ENCODE data around the gene TRPT1. TPM values are rescaled to one million over a fixed set of nuclear protein-coding genes. Genes with fewer than 3 reads are reported as not detected.
A peak's percentile ranks its signal among the peaks of the same experiment; 100 is the strongest.

The TRPT1 gene
- total and polyA plus RNA-seq, 9 of the 15 experiments (the other 6 are each of a cell fraction or from before 2014, with no cell fraction given): 4.6 to 41.7 (median 23.1) TPM

DNA sequence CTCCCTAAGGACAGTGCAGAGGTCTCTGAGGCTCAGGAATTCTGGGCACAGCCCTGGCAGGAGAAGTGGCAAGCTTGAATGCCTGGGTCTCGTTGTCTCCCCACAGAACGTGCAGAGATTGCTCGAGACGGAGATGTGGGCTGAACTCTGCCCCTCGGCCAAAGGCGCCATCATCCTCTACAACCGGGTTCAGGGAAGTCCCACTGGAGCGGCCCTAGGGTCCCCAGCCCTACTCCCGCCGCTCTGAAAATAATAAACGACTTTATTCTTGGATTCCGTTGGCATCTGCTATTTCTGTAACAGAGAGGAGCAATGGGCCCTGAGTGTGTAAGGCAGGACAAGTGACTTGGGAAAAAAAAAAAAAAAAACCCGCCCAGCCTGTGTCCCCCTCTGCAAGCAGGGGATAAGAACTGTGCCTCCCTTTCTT, 3.8 kb upstream of the TRPT1 start (continued):
- TF ChIP-seq TCF3 (CRISPR knock-in tag; IDR thresholded peaks at IDR 0.05): peak; percentile 21; the same call in 1 of the 2 replicates
- no peak for TF ChIP-seq GABPB1 (CRISPR knock-in tag; IDR thresholded peaks at IDR 0.05)
- TF ChIP-seq SRSF3 (IDR thresholded peaks at IDR 0.05; ENCODE audit: insufficient read depth, low read length): no peak
- TF ChIP-seq ZNF76 (CRISPR knock-in tag; IDR thresholded peaks at IDR 0.05; ENCODE audit: borderline replicate concordance): no peak
- no peak for TF ChIP-seq FOSL1 (tag; conservative IDR thresholded peaks at IDR 0.05)
- TF ChIP-seq, protein P1, sequence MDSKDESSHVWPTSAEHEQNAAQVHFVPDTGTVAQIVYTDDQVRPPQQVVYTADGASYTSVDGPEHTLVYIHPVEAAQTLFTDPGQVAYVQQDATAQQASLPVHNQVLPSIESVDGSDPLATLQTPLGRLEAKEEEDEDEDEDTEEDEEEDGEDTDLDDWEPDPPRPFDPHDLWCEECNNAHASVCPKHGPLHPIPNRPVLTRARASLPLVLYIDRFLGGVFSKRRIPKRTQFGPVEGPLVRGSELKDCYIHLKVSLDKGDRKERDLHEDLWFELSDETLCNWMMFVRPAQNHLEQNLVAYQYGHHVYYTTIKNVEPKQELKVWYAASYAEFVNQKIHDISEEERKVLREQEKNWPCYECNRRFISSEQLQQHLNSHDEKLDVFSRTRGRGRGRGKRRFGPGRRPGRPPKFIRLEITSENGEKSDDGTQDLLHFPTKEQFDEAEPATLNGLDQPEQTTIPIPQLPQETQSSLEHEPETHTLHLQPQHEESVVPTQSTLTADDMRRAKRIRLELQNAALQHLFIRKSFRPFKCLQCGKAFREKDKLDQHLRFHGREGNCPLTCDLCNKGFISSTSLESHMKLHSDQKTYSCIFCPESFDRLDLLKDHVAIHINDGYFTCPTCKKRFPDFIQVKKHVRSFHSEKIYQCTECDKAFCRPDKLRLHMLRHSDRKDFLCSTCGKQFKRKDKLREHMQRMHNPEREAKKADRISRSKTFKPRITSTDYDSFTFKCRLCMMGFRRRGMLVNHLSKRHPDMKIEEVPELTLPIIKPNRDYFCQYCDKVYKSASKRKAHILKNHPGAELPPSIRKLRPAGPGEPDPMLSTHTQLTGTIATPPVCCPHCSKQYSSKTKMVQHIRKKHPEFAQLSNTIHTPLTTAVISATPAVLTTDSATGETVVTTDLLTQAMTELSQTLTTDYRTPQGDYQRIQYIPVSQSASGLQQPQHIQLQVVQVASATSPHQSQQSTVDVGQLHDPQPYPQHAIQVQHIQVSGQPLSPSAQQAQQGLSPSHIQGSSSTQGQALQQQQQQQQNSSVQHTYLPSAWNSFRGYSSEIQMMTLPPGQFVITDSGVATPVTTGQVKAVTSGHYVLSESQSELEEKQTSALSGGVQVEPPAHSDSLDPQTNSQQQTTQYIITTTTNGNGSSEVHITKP (IDR thresholded peaks at IDR 0.05; ENCODE audit: partially characterized antibody): peak; percentile 96
- TF ChIP-seq ZNF263 (CRISPR knock-in tag; IDR thresholded peaks at IDR 0.05; ENCODE audit: borderline replicate concordance): no peak
- no peak for TF ChIP-seq SREBF2 (CRISPR knock-in tag; IDR thresholded peaks at IDR 0.05)
